ENCODE data around the gene MRTO4.
"Not testable (repeated sequence)": the region's sequence is repeated elsewhere in the genome, so short reads cannot be mapped to it uniquely, and the experiment has no call there.

Gene MRTO4

GRCh38 chr1:19222979-19223824 lies 28.4 kb upstream of the MRTO4 start:
- no peak for DNase-seq (ENCODE audit: low read depth in 2 of 2)

DNA sequence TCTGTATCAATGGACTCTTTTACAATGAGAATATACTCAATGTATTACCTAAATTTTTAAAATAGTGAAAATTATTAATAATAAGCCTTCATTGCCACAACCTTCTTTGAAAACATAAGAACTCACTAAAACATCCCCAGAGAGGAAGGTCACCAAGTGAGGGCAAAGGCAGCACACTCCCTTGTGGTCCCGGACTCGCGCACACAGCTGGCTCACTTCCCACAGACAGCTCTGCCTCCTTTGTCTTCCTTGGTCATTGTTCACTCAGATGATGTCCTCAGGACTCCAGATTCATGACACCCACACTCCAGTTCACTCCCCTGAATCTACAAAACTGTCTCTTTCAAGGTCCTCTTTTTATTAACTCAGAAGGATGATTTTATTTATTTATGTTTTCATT lies 22.4 kb upstream of the MRTO4 start:
- no peak for DNase-seq (ENCODE audit: low read depth in 2 of 2)

DNA sequence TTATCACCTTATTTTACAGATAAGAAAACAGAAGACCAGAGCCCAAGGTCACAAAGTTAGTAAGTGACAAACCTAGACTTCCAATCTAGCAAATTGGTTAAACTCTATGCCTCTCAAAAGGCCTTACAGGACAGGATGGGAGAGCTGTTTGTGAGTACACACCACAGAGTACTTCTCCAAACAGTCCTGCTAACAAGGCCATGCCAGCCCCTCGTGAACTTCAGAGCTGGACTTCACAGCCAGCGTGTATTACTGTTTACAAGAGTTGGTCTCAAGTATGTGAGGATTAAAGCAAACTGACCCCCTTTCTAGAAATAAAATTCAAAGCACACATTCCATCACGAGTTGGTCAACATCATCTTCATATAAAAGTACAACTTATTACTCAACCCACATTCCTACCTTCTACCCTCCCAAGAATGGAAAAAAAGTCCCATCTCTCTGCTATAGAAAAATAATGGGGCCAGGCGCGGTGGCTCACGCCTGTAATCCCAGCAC lies 21.7 kb upstream of the MRTO4 start:
- DNase-seq (ENCODE audit: low read depth in 2 of 2): no peak

GRCh38 chr1:19231736-19232523 lies 19.7 kb upstream of the MRTO4 start:
- DNase-seq (ENCODE audit: low read depth in 2 of 2): not testable (repeated sequence)

- no peak for DNase-seq (ENCODE audit: low read depth in 2 of 2)
Measured at GRCh38 chr1:19232524-19232846, 19.1 kb upstream of the MRTO4 start.

- DNase-seq (ENCODE audit: low read depth in 2 of 2): no peak
Measured at GRCh38 chr1:19234224-19234623, 17.4 kb upstream of the MRTO4 start.

- no peak for DNase-seq (ENCODE audit: low read depth in 2 of 2)
Measured at GRCh38 chr1:19239876-19240275, 11.7 kb upstream of the MRTO4 start.

DNA sequence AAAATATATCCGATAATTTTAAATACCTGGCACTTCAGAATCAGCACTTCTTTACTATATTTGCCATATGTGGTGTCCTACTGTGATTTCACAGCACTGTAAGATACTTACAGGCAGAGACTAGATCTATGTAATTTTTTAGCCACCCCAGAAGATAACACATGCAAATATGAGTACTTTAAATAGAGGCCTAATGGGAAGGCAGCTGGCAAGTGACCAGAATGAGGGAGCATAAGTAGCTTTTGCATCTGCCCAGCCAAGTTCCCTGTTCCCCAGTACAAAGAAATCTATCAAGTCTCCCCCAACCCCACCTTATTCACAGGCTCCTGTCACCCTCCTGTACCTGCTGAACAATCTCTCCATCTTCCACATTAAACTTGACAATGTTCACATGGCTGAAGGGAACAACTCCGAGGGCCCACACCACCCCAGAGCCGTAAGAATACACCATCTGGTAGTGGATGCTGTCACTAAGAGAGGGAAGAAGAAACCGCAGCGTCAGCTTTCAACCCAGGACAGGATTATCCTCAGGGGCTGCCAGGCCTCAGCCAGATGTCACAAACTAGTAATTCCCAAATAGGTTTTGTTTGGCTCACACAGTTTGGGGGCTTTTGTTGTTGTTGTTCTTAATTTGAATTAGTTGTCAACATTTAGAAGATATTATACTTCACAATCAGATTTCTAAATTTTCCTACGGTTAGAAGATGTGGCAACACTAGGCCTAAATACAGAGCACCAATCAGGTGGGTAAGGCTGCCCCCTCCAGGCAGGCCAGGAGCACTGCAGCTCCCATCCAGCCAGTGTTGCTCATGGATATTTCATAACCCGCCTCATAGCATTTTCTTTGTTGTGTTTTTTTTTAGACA lies 10.7 kb upstream of the MRTO4 start:
- peak; percentile 23 to 54 for DNase-seq (ENCODE audit: low read depth in 2 of 2)

DNA sequence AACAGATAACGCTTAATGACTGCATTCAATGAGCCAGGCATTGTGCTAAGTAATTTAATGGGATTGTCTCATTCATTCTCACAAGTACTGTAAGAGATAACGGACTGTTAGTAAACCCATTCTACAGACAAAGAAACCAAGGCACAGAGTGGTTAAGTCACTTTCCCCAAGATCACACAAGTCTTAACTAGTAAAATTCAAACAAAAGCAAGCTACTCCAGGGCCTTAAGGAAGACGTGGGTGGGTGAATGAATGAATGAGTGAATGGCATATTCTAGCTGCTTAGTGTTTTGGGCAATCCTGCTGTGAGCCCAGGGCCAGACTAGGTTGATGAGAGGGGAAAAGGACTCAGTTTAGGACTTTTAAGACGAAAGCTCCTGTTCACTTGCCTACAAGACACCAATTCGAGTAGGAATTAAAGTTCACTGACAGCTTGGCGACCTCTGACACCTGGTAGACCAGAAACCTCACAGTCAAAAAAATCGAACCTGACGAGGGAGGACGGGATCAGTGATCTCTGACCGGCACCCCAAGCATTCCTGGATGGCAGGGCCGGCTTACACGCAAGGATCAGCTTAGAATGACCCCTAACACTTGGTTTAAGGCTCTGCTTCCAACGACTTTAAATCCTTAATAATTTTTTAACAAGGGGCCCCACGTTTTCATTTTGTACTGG lies 838 bp upstream of the MRTO4 start:
- no peak for DNase-seq (ENCODE audit: low read depth in 2 of 2)

- DNase-seq (ENCODE audit: low read depth in 2 of 2): no peak
Measured at GRCh38 chr1:19254416-19254815, 2.8 kb downstream of the MRTO4 start.

GRCh38 chr1:19255288-19255687 lies 3.7 kb downstream of the MRTO4 start:
- DNase-seq (ENCODE audit: low read depth in 2 of 2): no peak

DNA sequence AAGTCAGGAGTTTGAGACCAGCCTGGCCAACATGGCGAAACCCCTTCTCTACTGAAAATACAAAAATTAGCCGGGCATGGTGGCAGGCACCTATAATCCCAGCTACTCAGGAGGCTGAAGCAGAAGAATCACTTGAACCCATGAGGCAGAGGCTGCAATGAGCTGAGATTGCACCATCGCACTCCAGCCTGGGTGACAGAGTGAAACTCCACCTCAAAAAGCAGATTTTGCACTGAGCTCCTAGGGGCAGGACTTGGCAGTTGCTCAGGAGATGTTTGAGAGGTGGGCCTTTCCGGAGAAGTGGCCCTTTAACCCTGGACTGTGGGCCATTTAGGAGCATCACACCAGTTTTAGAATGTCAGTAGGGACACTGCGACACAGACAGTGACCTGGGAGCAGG lies 4.7 kb downstream of the MRTO4 start:
- not testable (repeated sequence) for DNase-seq (ENCODE audit: low read depth in 2 of 2)

- no peak for DNase-seq (ENCODE audit: low read depth in 2 of 2)
Measured at GRCh38 chr1:19257178-19257914, 5.7 kb downstream of the MRTO4 start.

DNA sequence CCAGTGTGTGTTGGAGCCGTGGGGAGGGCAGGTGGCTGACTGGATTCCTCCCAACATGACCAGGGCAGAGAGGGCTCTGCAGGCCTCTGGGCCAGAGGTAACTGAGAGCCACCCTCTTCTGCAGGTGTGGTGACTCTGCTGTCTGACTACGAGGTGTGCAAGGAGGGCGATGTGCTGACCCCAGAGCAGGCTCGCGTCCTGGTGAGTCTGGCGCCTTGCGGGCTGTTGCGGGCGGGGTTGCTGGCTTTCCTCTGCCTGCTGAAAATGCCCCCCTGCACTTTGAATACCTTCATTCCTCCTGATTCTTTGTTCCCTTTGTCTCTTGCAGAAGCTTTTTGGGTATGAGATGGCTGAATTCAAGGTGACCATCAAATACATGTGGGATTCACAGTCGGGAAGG lies 6.7 kb downstream of the MRTO4 start:
- no peak for DNase-seq (ENCODE audit: low read depth in 2 of 2)

- no peak for DNase-seq (ENCODE audit: low read depth in 2 of 2)
Measured at GRCh38 chr1:19260211-19261138, 8.9 kb downstream of the MRTO4 start.

GRCh38 chr1:19262047-19262446 lies 10.4 kb downstream of the MRTO4 start:
- no peak for DNase-seq (ENCODE audit: low read depth in 2 of 2)

DNA sequence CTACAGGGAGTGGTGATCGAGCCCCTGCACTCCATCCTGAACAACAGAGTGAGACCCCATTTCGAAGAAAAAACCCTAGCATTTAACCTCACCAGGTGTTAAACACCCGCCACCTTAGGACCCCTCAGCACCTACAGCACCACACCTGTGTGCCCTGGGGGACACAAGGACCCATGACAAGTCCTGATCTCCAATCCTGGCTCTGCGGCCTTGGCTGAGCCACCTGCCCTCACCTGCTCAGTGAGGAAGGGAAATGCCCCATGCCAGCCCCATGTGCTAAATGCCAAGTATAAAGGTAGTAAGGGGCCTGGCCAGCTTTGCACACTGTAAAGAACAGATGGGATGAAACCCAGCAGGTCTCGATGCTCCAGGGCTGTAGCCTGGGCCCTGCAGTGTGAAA lies 11.1 kb downstream of the MRTO4 start:
- no peak for DNase-seq (ENCODE audit: low read depth in 2 of 2)

DNA sequence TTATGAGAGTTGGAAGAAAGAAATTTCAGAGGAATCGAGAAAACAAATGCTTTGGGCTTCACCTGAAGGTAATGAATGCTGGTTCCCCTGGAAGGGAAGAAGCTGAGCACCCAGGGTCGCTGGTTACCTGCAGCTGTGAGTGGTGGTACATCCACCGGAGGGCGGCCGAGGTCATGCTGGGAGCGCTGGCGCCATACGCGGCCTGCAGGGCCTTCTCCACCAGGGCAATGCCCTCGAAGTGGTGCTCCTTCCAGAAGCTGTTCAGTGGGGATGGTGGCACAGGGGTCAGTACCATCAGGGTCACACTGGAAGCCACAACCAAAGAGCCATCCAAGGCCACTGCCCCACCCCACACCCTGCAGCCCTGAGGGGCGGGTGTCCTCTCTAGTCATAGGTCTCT lies 16.8 kb downstream of the MRTO4 start:
- DNase-seq (ENCODE audit: low read depth in 2 of 2): no peak

- not testable (repeated sequence) for DNase-seq (ENCODE audit: low read depth in 2 of 2)
Measured at GRCh38 chr1:19269427-19270342, 18.1 kb downstream of the MRTO4 start.

Data from stimulated activated CD4-positive, alpha-beta T cell treated with anti-CD3 and anti-CD28 coated beads, Interleukin-1b, Interleukin-23, amount 100 ng/mL, for 1 hour (primary cell).